GM19035 (cell line): ENCODE results near the gene TRIM65.
A peak's percentile ranks its signal among the peaks of the same experiment; 100 is the strongest.

Experiments
- ATAC-seq: cut with Tn5 transposase; IDR thresholded peaks from one replicate; pipeline ENCODE4 v1.9.1; 2021; ENCODE audit not compliant: unreplicated experiment

Gene TRIM65

GRCh38 chr17:75917917-75918445 lies 21.2 kb upstream of the TRIM65 start:
- ATAC-seq: no peak

- ATAC-seq: no peak
Observed at GRCh38 chr17:75917141-75917916, 20.6 kb upstream of the TRIM65 start.

GRCh38 chr17:75915268-75915667 lies 18.5 kb upstream of the TRIM65 start:
- no peak for ATAC-seq

- no peak for ATAC-seq
Observed at GRCh38 chr17:75914643-75915267, 18.0 kb upstream of the TRIM65 start.

- no peak for ATAC-seq
Observed at GRCh38 chr17:75913537-75914210, 16.9 kb upstream of the TRIM65 start.

GRCh38 chr17:75910699-75911098 lies 13.9 kb upstream of the TRIM65 start:
- no peak for ATAC-seq

- ATAC-seq: no peak
Observed at GRCh38 chr17:75909812-75910274, 13.1 kb upstream of the TRIM65 start.

- no peak for ATAC-seq
Observed at GRCh38 chr17:75909051-75909811, 12.5 kb upstream of the TRIM65 start.

- ATAC-seq: no peak
Observed at GRCh38 chr17:75908201-75908600, 11.4 kb upstream of the TRIM65 start.

- ATAC-seq: no peak
Observed at GRCh38 chr17:75906143-75906884, 9.6 kb upstream of the TRIM65 start.

- peak; percentile 91 for ATAC-seq
Observed at GRCh38 chr17:75904749-75905521, 8.2 kb upstream of the TRIM65 start, which contains the start of gene MRPL38. TSS of gene MRPL38 (minus strand) at chr17:75904884. CDS start at chr17:75904875, 9 bp downstream.

GRCh38 chr17:75902406-75902805 lies 5.7 kb upstream of the TRIM65 start:
- ATAC-seq: no peak

GRCh38 chr17:75901727-75902126 lies 5.0 kb upstream of the TRIM65 start:
- ATAC-seq: no peak

GRCh38 chr17:75900691-75901533 lies 4.2 kb upstream of the TRIM65 start:
- no peak for ATAC-seq

- ATAC-seq: no peak
Observed at GRCh38 chr17:75899767-75900468, 3.2 kb upstream of the TRIM65 start.

- ATAC-seq: no peak
Observed at GRCh38 chr17:75899353-75899752, 2.6 kb upstream of the TRIM65 start.

- no peak for ATAC-seq
Observed at GRCh38 chr17:75898791-75899190, 2.0 kb upstream of the TRIM65 start.

GRCh38 chr17:75898065-75898464 lies 1.3 kb upstream of the TRIM65 start:
- ATAC-seq: no peak
